Activated CD4-positive, alpha-beta T cell treated with anti-CD3 and anti-CD28 coated beads, Interleukin-2, amount 10 ng/mL, durations not matched to agents 24 days and 14 days (primary cell): ENCODE measurements around the gene GPR179. TPM values are rescaled to one million over a fixed set of nuclear protein-coding genes. Genes with fewer than 3 reads are reported as not detected.

Experiments used
- DNase-seq: peaks from one replicate; pipeline ENCODE4 v3.0.0; 2022
- H3K27ac Mint-ChIP-seq: one replicate; pipeline ENCODE4 v1.8.0; 2022; ENCODE audit warnings: mild to moderate bottlenecking, mixed read lengths
- H3K27me3 Mint-ChIP-seq: one replicate; pipeline ENCODE4 v1.8.0; 2022; ENCODE audit warnings: mixed read lengths
- H3K36me3 Mint-ChIP-seq: one replicate; pipeline ENCODE4 v1.8.0; 2022; ENCODE audit warnings: low read depth, mild to moderate bottlenecking, mixed read lengths
- H3K4me1 Mint-ChIP-seq: one replicate; pipeline ENCODE4 v1.8.0; 2021; ENCODE audit warnings: mixed read lengths
- H3K4me3 Mint-ChIP-seq: one replicate; pipeline ENCODE4 v1.8.0; 2022; ENCODE audit warnings: mild to moderate bottlenecking, moderate library complexity, mixed read lengths
- H3K9me3 Mint-ChIP-seq: one replicate; pipeline ENCODE4 v1.8.0; 2021; ENCODE audit warnings: mixed read lengths
- intact Hi-C: fragments of 100-400 bp; cut with micrococcal nuclease; formaldehyde crosslinking; loops from one replicate; pipeline ENCODE4 v1.15.1; 2023
- total RNA-seq: library from RNA; stranded (reverse); gene quantifications from 2 replicates; pipeline ENCODE4 v1.2.3, GENCODE V29; 2022

Gene GPR179
- total RNA-seq, 1 donor from 2014 or later, result not detected

DNA sequence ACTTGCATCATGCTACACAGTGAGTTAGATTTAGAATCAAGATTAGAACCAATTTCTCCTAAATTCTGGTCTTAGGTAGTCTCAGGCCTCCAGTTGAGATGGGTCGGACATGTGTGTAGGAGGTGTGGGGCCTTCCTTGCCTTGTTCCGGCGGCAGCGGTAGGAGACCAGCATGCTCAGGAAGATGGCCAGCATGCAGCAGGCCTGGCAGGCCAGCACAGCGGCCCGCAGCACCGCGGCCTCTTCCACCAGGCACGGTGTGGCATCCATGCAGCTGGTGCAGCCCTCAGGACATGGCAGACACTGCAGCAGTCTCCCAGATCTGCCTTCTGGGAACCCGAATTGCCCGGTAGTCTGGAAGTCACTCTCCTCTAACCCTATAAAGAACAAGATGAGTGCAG lies 6.9 kb downstream of the GPR179 start:
- no peak for DNase-seq
- Mint-ChIP-seq H3K4me1 (peaks cover 1% of the 10 kb centered on the region), H3K27me3 (peaks cover 7% of the 10 kb centered on the region), H3K4me3 (no peak overlapping the region), H3K27ac (no peak overlapping the region), H3K36me3 (no peaks in the 10 kb centered on the region), H3K9me3 (no peaks in the 10 kb centered on the region)
- intact Hi-C loops, result no loop called here

DNA sequence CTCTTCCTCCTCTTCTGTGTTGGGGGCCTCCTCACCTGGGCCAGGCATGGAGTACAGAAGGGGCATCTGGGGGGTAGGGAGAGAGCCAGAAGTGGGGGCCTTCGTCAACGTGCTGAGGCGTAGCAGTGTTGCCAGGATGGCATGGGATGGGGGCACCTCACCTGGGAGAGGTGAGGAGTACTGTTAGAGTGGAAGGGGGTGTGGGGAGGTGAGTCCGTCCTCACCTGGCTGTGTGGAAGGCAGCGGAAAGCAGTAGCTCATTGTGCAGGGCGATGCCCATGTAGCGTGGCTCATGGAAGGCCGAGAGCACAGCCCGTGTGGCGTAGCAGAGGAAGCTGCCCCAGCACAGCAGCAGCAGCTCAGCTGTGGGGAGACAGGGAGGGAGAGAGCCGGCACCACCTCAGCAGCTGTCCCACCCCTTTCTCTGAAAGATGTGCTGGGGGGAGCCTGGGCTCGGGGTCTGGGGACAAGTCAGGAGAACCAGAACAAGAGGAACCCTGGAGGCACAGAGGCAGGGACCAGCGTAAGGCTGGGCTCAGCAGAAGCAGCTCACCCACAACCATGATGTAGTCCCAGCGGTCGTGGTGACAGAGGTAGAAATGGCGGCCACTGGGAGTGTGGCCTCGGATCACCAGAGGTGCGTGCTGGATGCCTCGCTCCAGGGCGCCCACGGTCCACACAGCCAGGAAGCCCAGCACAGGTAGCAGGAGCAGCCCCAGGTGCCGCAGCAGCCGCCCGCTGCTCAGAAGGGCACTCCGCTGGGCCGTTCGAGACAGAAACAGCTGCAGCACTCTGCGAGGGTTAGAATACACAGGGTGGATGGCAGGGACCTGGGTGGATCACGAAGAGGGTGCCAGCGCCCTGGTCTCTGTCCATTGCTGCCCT lies 9.0 kb downstream of the GPR179 start:
- Mint-ChIP-seq H3K9me3 (no peaks in the 10 kb centered on the region), H3K27ac (no peak overlapping the region), H3K4me1 (peaks cover 1% of the 10 kb centered on the region), H3K36me3 (no peaks in the 10 kb centered on the region), H3K27me3 (peaks cover 2% of the 10 kb centered on the region), H3K4me3 (no peak overlapping the region)
- no peak for DNase-seq
- intact Hi-C loops, result no loop called here

DNA sequence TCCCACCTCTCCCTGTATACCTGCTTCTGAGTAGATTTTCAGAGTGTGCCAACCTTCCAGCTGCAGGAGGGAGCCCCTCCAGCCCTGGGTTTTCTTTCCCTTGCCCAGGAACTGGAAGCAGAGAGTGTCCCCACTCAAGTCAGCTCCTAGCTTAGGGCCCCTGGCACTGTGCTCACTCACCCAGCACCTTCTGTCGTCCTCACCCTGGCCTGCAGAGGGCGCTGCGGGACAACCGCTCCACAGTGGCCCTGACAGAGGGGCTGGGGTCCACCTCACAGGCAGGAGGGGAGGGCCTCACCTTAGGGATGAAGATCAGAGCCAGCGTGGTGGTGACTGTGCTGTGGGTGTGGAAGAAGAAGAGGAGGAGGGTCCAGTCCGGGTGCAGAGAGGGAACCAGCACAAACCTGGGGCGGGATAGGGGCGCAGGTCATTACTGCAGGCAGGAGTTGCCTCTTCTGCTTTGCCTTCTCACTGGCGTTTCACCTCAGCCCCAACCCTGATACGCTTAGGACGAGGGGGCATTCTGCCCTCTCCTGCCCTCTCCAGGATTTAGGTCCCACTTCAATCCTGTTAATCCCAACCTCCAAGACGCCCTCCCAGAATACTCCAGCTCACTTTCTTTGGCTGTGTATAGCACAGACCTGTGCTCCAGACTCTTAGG lies 10.0 kb downstream of the GPR179 start:
- peaks cover under 1% of the 10 kb centered on the region for H3K27me3 Mint-ChIP-seq
- peaks cover 1% of the 10 kb centered on the region for H3K4me1 Mint-ChIP-seq
- intact Hi-C loops, result no loop called here
- no peaks in the 10 kb centered on the region for H3K9me3 Mint-ChIP-seq
- no peaks in the 10 kb centered on the region for H3K36me3 Mint-ChIP-seq
- no peak overlapping the region for H3K4me3 Mint-ChIP-seq
- peak; percentile 88 for DNase-seq
- no peak overlapping the region for H3K27ac Mint-ChIP-seq

DNA sequence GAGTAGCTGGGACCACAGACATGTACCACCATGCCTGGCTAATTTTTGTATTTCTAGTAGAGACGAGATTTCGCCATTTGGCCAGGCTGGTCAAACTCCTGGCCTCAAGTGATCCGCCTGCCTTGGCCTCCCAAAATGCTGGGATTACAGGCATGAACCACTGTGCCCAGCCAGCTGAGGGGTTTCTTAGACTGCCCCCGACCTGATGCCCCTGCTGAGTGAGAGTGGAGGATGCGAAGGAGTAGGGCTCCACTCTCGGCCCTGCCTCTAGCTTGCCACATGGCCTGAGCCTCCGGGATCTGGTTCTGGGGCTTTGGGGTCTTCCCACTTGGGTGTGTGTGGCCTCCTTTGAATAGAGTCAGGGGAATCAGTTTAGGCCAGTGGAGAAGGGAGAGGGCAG lies 11.0 kb downstream of the GPR179 start:
- intact Hi-C loops, result no loop called here
- DNase-seq, result no peak
- Mint-ChIP-seq H3K4me1 (peaks cover 1% of the 10 kb centered on the region), H3K9me3 (no peaks in the 10 kb centered on the region), H3K27me3 (peaks cover 2% of the 10 kb centered on the region), H3K36me3 (no peaks in the 10 kb centered on the region), H3K4me3 (no peak overlapping the region), H3K27ac (no peak overlapping the region)

- no peak overlapping the region for H3K27ac Mint-ChIP-seq
- no peak for DNase-seq
- intact Hi-C loops, result no loop called here
- no peaks in the 10 kb centered on the region for H3K36me3 Mint-ChIP-seq
- H3K4me3 Mint-ChIP-seq, result no peak overlapping the region
- H3K4me1 Mint-ChIP-seq, result peaks cover 5% of the 10 kb centered on the region
- H3K27me3 Mint-ChIP-seq, result peaks cover 2% of the 10 kb centered on the region
- no peaks in the 10 kb centered on the region for H3K9me3 Mint-ChIP-seq
These were observed 12.8 kb downstream of the GPR179 start for GRCh38 chr17:38330941-38331411.

- H3K36me3 Mint-ChIP-seq, result no peaks in the 10 kb centered on the region
- no peak overlapping the region for H3K27ac Mint-ChIP-seq
- intact Hi-C loops, result no loop called here
- H3K9me3 Mint-ChIP-seq, result no peaks in the 10 kb centered on the region
- peaks cover 5% of the 10 kb centered on the region for H3K4me1 Mint-ChIP-seq
- DNase-seq, result no peak
- H3K4me3 Mint-ChIP-seq, result no peak overlapping the region
- peaks cover 2% of the 10 kb centered on the region for H3K27me3 Mint-ChIP-seq
These were observed 13.7 kb downstream of the GPR179 start for GRCh38 chr17:38329808-38330730.

DNA sequence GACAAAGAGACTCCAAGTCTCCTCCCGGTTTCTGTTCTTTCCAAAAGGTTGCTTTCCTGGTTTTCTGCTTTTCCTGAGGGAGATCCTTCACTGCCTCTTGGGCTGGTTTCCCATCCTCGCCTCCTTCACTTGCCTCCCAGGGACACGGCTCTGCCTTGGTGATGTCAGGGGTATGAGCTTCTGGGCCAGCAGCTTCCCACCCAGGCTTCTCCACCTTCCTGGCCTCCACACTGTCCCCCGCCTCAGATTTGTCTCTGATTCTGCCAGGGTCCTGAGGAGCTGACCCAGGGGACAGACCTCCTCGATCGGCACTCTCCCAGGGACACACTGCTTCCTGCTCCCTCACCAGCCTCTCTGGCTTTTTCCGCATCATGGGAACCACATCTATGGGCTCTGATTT lies 14.5 kb downstream of the GPR179 start:
- Mint-ChIP-seq H3K27ac (no peak overlapping the region), H3K4me3 (no peak overlapping the region), H3K27me3 (peaks cover 2% of the 10 kb centered on the region), H3K9me3 (no peaks in the 10 kb centered on the region), H3K4me1 (peaks cover 5% of the 10 kb centered on the region), H3K36me3 (no peaks in the 10 kb centered on the region)
- intact Hi-C loops, result no loop called here
- no peak for DNase-seq

- Mint-ChIP-seq H3K4me1 (peaks cover 5% of the 10 kb centered on the region), H3K4me3 (no peak overlapping the region), H3K9me3 (no peaks in the 10 kb centered on the region), H3K27ac (no peak overlapping the region), H3K36me3 (peaks cover 3% of the 10 kb centered on the region), H3K27me3 (peaks cover 2% of the 10 kb centered on the region)
- intact Hi-C loops, result no loop called here
- no peak for DNase-seq
These were observed 15.1 kb downstream of the GPR179 start for GRCh38 chr17:38328620-38329019.

DNA sequence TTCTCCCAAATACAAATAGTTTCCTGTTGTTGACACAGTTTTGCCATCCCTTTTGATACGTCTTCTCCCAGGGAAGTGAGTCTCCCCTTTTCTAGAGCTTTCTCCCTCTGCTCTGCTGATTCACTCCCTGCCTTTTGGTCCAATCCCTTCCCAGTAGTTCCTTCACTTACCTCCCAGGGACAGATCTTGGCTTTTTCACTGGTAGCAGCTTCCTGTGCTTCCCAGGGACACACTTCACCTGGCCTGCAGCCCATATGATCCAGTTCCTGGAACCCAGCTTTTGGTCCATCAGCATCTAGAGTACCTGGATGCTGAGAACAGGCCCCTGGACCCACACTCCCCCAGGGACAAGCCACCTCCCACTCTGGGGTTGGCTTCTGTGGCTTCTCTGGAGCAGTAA lies 15.8 kb downstream of the GPR179 start:
- Mint-ChIP-seq H3K4me3 (no peak overlapping the region), H3K9me3 (no peaks in the 10 kb centered on the region), H3K36me3 (peaks cover 4% of the 10 kb centered on the region), H3K4me1 (peaks cover 4% of the 10 kb centered on the region), H3K27me3 (peaks cover 2% of the 10 kb centered on the region), H3K27ac (no peak overlapping the region)
- DNase-seq, result no peak
- intact Hi-C loops, result no loop called here

DNA sequence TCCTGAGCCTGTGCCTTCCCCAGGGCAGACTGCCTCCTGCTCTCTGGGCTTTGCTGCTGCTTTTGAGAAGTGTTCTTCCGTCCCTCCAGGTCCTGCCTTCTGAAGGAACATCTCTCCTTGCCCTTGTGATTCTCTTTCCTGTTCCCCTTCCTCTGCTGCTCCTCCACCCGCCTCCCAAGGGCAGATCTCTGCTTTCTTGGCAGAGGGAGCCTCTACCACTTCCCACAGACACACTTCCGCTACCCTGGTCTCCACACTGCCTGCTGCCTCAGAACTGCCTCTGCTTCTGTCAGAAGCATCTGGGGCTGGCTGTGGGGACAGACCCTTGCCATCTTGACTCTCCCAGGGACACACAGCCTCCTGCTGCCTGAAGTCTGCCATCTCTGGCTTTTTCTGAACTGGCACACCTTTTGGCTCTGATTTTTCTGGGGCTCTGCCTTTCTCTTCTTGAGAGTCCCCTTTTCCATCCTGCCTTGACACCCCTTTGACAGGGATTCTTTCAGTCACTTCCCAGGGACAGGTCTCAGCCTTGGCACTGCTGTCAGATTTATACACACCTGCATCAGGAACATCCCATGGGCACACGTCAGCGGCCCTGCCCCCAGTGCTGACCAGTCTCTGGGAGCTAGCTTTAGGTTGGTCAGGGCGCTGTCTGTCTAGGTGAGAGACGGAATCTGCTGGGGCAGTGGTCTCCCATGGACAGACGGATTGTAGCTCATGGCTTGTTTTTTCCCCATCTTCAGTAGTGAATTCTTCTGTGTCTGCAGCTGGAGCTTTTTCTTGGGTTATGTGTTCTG lies 16.6 kb downstream of the GPR179 start:
- Mint-ChIP-seq H3K27me3 (peaks cover 2% of the 10 kb centered on the region), H3K9me3 (no peaks in the 10 kb centered on the region), H3K4me3 (no peak overlapping the region), H3K27ac (peak overlapping the region; percentile 1), H3K4me1 (peaks cover 4% of the 10 kb centered on the region), H3K36me3 (peaks cover 7% of the 10 kb centered on the region)
- DNase-seq, result no peak
- intact Hi-C loops, result no loop called here

DNA sequence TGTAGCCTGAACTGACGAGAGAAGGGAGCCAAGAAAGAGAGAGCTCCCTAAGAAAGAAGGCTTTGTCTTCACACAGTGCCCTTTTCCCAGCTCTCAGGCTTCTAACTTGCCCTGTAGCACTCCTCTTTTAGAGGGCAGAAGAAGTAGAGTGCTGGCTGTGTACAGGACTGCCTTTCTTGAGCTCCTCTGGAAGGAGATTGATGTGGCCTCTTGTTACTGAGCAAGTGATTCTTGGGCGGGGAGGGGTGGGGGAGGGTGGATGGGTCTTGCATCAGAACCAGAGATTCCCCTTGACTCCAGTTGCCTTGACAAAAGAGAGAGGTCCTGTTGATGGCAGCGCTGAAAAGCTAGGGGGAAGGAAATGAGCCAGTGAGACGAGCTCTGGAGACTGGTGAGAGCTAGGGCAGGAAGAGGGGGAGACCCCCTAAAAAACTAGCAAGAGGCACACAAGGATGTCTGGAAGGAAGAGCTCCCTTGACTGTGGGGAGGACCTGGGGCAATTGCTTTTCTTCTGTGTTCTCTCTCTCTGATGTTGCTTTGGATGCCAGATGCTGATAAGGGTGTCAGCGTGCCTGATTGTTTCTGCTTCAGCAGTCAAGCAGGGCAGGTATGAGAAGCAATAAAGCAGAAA lies 18.4 kb downstream of the GPR179 start:
- Mint-ChIP-seq H3K36me3 (peaks cover 16% of the 10 kb centered on the region), H3K4me3 (no peak overlapping the region), H3K9me3 (no peaks in the 10 kb centered on the region), H3K27me3 (peaks cover 2% of the 10 kb centered on the region), H3K4me1 (peaks cover 4% of the 10 kb centered on the region), H3K27ac (peak overlapping the region; percentile 60)
- intact Hi-C loops, result no loop called here
- DNase-seq, result no peak

GRCh38 chr17:38324772-38325171 lies 19.0 kb downstream of the GPR179 start:
- Mint-ChIP-seq H3K27me3 (peaks cover 2% of the 10 kb centered on the region), H3K4me3 (no peak overlapping the region), H3K36me3 (peaks cover 19% of the 10 kb centered on the region), H3K4me1 (peaks cover 4% of the 10 kb centered on the region), H3K9me3 (no peaks in the 10 kb centered on the region), H3K27ac (no peak overlapping the region)
- intact Hi-C loops, result no loop called here
- DNase-seq, result no peak
